HG03025 (cell line): ENCODE measurements around the gene MINPP1.
A peak's percentile ranks its signal among the peaks of the same experiment; 100 is the strongest.

Experiments
- ATAC-seq: cut with Tn5 transposase; IDR thresholded peaks from one replicate; pipeline ENCODE4 v1.9.1; 2021; ENCODE audit warnings: mild to moderate bottlenecking, moderate library complexity; ENCODE audit not compliant: unreplicated experiment, low FRiP score

The MINPP1 gene

GRCh38 chr10:87518937-87519336 is 14.2 kb downstream of the MINPP1 start:
- no peak for ATAC-seq

GRCh38 chr10:87519582-87519981 is 14.9 kb downstream of the MINPP1 start:
- no peak for ATAC-seq

GRCh38 chr10:87523731-87524130 is 19.0 kb downstream of the MINPP1 start:
- ATAC-seq: no peak

GRCh38 chr10:87524296-87524695 is 19.6 kb downstream of the MINPP1 start:
- no peak for ATAC-seq

- no peak for ATAC-seq
These were observed 27.4 kb downstream of the MINPP1 start for GRCh38 chr10:87531908-87532622.

- no peak for ATAC-seq
These were observed 28.0 kb downstream of the MINPP1 start for GRCh38 chr10:87532696-87533095.

- peak; percentile 59 for ATAC-seq
These were observed 29.6 kb downstream of the MINPP1 start for GRCh38 chr10:87534173-87534858.

- no peak for ATAC-seq
These were observed 33.7 kb downstream of the MINPP1 start for GRCh38 chr10:87538092-87539015.

GRCh38 chr10:87541114-87541513 is 36.4 kb downstream of the MINPP1 start:
- no peak for ATAC-seq

GRCh38 chr10:87544721-87545120 is 40.0 kb downstream of the MINPP1 start:
- no peak for ATAC-seq

GRCh38 chr10:87545783-87546182 is 41.1 kb downstream of the MINPP1 start:
- ATAC-seq: no peak

GRCh38 chr10:87546210-87546609 is 41.5 kb downstream of the MINPP1 start:
- ATAC-seq: no peak

GRCh38 chr10:87546971-87547413 is 42.3 kb downstream of the MINPP1 start:
- ATAC-seq: no peak

- no peak for ATAC-seq
These were observed 43.1 kb downstream of the MINPP1 start for GRCh38 chr10:87547734-87548311.

GRCh38 chr10:87550741-87551140 is 46.0 kb downstream of the MINPP1 start:
- no peak for ATAC-seq

- no peak for ATAC-seq
These were observed 46.6 kb downstream of the MINPP1 start for GRCh38 chr10:87551326-87551725.

GRCh38 chr10:87552248-87552929 is 47.7 kb downstream of the MINPP1 start:
- ATAC-seq: no peak

GRCh38 chr10:87557409-87557808 is 52.7 kb downstream of the MINPP1 start:
- ATAC-seq: no peak

GRCh38 chr10:87558333-87558732 is 53.6 kb downstream of the MINPP1 start:
- ATAC-seq: no peak

GRCh38 chr10:87559392-87559791 is 54.7 kb downstream of the MINPP1 start:
- ATAC-seq: no peak
